RWPE1 (cell line): Measurements from ENCODE around the gene DDN.

Experiments used
- CTCF ChIA-PET: fragments of 350-600 bp; sonication (Branson Sonifier 250); formaldehyde crosslinking; extraction: SDS; loops from one replicate; lab custom pipeline; 2021; lab: Yijun Ruan, JAX
- POLR2A ChIA-PET: fragments of 400-600 bp; formaldehyde crosslinking; extraction: SDS; loops from one replicate; lab custom pipeline; 2020; ENCODE audit warnings: antibody characterized with exemption; ENCODE audit not compliant: low non-redundant PET; lab: Yijun Ruan, JAX
- DNase-seq: peaks from one replicate; pipeline ENCODE4 v3.0.0; 2012; ENCODE audit warnings: low spot score
- H3K27ac ChIP-seq: fragments of 450-650 bp; 2 replicates; pipeline ENCODE4 v1.5.1; 2017
- CTCF ChIP-seq: fragments of 450-650 bp; conservative IDR thresholded peaks from 2 replicates; pipeline ENCODE4 v1.5.1; 2017; ENCODE audit warnings: low read depth, mild to moderate bottlenecking

Gene DDN

GRCh38 chr12:48967991-48968390, 31.2 kb downstream of the DDN start:
- no peak overlapping the region for H3K27ac ChIP-seq
- DNase-seq: no peak
- CTCF ChIA-PET: interaction anchor here (0.6 to 3.5 kb wide), 3 partner anchors 10 to 122 kb away, joined by 3 to 25 read pairs (median 4); partner anchors contain the start of gene WNT1
- POLR2A ChIA-PET: interaction anchor here (1.0 kb wide), 1 partner anchor 11 kb away, joined by 4 read pairs; the partner anchor contains the start of gene ARF3
- no peak for TF ChIP-seq CTCF

- ChIA-PET CTCF (interaction anchor here (0.6 to 1.4 kb wide), 3 partner anchors 12 to 75 kb away, joined by 3 to 11 read pairs (median 3); partner anchors contain the start of gene WNT1), POLR2A (no interaction called here)
- DNase-seq: no peak
- no peak for TF ChIP-seq CTCF
- H3K27ac ChIP-seq: no peak overlapping the region
These were observed 32.8 kb downstream of the DDN start for GRCh38 chr12:48966177-48966895.

GRCh38 chr12:48965298-48965838, 33.8 kb downstream of the DDN start:
- CTCF ChIA-PET: interaction anchor here (1.4 kb wide), 1 partner anchor 13 kb away, joined by 11 read pairs; the partner anchor contains the start of gene WNT1
- POLR2A ChIA-PET: no interaction called here
- no peak overlapping the region for H3K27ac ChIP-seq
- peak; percentile 30 for DNase-seq
- TF ChIP-seq CTCF: peak; percentile 27; the same call in 1 of the 2 replicates

- no peak for DNase-seq
- ChIA-PET POLR2A (no interaction called here), CTCF (interaction anchor here (0.6 kb wide), 1 partner anchor 112 kb away, joined by 3 read pairs; no protein-coding TSS in a partner anchor)
- no peak overlapping the region for H3K27ac ChIP-seq
- no peak for TF ChIP-seq CTCF
These were observed 37.4 kb downstream of the DDN start for GRCh38 chr12:48961801-48962200.

- DNase-seq: no peak
- ChIA-PET CTCF (no interaction called here), POLR2A (no interaction called here)
- no peak for TF ChIP-seq CTCF
- no peak overlapping the region for H3K27ac ChIP-seq
These were observed 37.8 kb downstream of the DDN start for GRCh38 chr12:48961331-48961730.

- H3K27ac ChIP-seq: no peak overlapping the region
- DNase-seq: no peak
- ChIA-PET POLR2A (no interaction called here), CTCF (no interaction called here)
- TF ChIP-seq CTCF: no peak
These were observed 38.3 kb downstream of the DDN start for GRCh38 chr12:48960834-48961233.
